HG02973 (cell line): ENCODE data around the gene WIPF1.

Source experiments
- ATAC-seq: cut with Tn5 transposase; IDR thresholded peaks from one replicate; pipeline ENCODE4 v1.9.1; 2021; ENCODE audit warnings: moderate library complexity; ENCODE audit not compliant: unreplicated experiment

The WIPF1 gene

GRCh38 chr2:174597009-174597344 is 627 bp downstream of the WIPF1 start:
- no peak for ATAC-seq

GRCh38 chr2:174595891-174596397 is 1.7 kb downstream of the WIPF1 start:
- no peak for ATAC-seq

GRCh38 chr2:174595116-174595809 is 2.3 kb downstream of the WIPF1 start:
- ATAC-seq = no peak

- no peak for ATAC-seq
Observed at GRCh38 chr2:174594456-174594855, 3.1 kb downstream of the WIPF1 start.

- peak; percentile 56 for ATAC-seq
Observed at GRCh38 chr2:174593574-174594203, 3.9 kb downstream of the WIPF1 start.

GRCh38 chr2:174593041-174593440 is 4.6 kb downstream of the WIPF1 start:
- ATAC-seq = no peak

- no peak for ATAC-seq
Observed at GRCh38 chr2:174591740-174592139, 5.9 kb downstream of the WIPF1 start.

- ATAC-seq = no peak
Observed at GRCh38 chr2:174590928-174591648, 6.5 kb downstream of the WIPF1 start.

GRCh38 chr2:174590346-174590745 is 7.3 kb downstream of the WIPF1 start:
- no peak for ATAC-seq

GRCh38 chr2:174589334-174589733 is 8.3 kb downstream of the WIPF1 start:
- ATAC-seq = no peak

GRCh38 chr2:174588463-174588862 is 9.1 kb downstream of the WIPF1 start:
- no peak for ATAC-seq

- ATAC-seq = no peak
Observed at GRCh38 chr2:174587579-174587978, 10.0 kb downstream of the WIPF1 start.

- no peak for ATAC-seq
Observed at GRCh38 chr2:174586418-174587295, 10.9 kb downstream of the WIPF1 start.

GRCh38 chr2:174585657-174586252 is 11.8 kb downstream of the WIPF1 start:
- ATAC-seq = no peak

GRCh38 chr2:174585146-174585545 is 12.5 kb downstream of the WIPF1 start:
- ATAC-seq = no peak

GRCh38 chr2:174581491-174581890 is 16.1 kb downstream of the WIPF1 start:
- no peak for ATAC-seq

GRCh38 chr2:174580951-174581350 is 16.7 kb downstream of the WIPF1 start:
- no peak for ATAC-seq

GRCh38 chr2:174577967-174578589 is 19.5 kb downstream of the WIPF1 start:
- peak; percentile 61 for ATAC-seq

- ATAC-seq = no peak
Observed at GRCh38 chr2:174575124-174575776, 22.4 kb downstream of the WIPF1 start.

GRCh38 chr2:174574657-174575056 is 22.9 kb downstream of the WIPF1 start:
- no peak for ATAC-seq
